GM15510 (cell line): ENCODE data around the gene HHAT.

Source experiments
- POLR2A ChIP-seq: IDR thresholded peaks from 3 replicates; pipeline ENCODE4 v1.6.1; 2011; ENCODE audit warnings: borderline replicate concordance; ENCODE audit not compliant: insufficient read length; ENCODE audit errors: extremely low read depth

HHAT gene

DNA sequence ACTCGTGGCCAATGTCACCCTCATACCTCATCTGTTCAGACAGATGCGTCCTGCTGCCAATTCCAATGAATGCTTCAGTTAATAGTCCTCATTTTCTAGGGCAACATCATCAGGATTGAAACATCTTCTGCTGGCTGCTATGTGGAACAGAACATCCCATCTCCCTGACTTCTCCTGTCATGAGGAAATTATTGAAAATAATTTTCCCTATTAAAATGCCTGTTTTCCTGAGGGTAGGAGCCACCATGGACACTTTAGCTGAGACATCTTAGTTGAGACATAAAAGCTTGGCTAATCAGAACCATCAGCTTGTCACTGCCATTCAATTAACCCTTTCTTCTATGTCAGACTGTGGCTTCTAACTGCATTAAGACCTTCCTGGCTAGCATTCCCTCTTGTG lies 396.1 kb downstream of the HHAT start:
- no peak for TF ChIP-seq POLR2A
